NOMO-1 treated with DMSO at 0.1 percent for 48 hours (cell line): ENCODE measurements around the gene CAAP1.
"Not testable (repeated sequence)": the region's sequence is repeated elsewhere in the genome, so short reads cannot be mapped to it uniquely, and the experiment has no call there.

ENCODE experiments used
- DNase-seq: peaks from one replicate; lab custom pipeline; 2025; ENCODE audit not compliant: unreplicated experiment; lab: John Stamatoyannopoulos, UW

The CAAP1 gene

GRCh38 chr9:26892251-26893029 lies at the start of gene CAAP1:
TSS of gene CAAP1 (minus strand) at chr9:26892802. CDS start at chr9:26892715, 87 bp downstream.
- no peak for DNase-seq

DNA sequence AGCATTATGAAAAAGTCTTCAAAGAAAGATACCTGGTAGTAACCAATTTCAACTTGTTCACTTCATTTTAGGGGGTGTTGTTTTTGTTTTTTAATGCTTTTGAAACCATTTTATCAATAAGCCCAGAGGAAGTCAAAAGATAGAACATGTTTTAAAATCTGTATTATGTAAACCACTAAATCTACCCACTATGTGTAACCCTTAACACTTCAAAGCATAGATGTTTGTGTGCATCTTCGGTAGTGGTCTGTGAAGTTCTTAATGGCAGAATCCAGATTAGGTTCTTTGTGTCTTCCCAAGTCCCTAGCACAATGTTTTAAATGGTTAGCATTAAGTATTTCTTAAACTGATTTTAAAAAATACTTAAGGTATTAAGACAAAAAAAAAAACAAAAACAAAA lies 48.2 kb upstream of the CAAP1 start:
- no peak for DNase-seq

DNA sequence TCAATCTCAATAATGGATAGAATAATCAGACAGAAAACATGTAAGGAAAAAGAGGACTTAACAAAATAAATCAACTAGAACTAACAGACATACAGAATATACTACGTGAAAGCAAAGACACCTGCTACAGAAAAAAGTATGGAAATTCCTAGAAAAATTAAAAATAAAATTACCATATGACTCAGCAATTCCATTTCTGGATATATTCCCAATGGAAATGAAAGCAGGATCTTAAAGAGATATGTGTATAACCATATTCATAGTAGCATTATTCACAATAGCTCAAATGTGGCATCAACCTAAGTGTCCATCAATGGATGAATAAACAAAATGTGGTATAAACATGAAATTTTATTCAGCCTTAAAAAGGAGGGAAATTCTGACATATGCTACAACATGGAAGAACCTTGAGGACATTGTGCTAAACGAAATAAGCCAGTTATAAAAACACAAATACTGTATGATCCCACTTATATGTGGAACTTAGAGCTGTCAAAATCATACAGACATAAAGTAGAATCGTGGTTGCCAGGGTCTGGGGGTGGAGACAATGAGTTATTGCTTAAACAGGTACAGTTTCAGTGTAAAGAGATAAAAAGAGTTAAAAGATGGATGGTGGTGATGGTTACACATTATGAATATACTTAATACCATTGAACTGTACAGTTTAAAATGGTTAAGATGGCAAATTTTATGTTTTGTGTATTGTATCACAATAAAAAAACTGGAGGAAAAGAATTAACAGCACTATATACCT lies 47.5 kb upstream of the CAAP1 start:
- DNase-seq = no peak

GRCh38 chr9:26937816-26938371 lies 45.3 kb upstream of the CAAP1 start:
- DNase-seq = no peak

DNA sequence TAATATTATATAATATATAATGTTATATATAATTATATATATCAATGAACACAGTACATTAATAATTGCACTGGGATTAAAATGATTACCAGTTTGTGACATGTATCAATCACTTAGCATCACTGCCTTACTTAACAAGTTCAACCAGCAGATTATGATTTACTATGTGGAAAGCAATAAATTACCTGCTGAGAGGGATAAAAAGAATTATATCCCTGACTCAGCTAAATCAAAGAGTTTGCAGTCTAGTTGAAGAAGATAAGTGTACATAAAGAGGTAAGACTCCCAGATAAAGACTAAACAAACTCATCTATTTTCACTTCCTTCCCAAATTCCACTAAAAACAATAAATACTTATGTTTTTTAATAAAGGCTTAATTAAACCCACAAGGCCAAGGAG lies 43.2 kb upstream of the CAAP1 start:
- no peak for DNase-seq

GRCh38 chr9:26928902-26929495 lies 36.4 kb upstream of the CAAP1 start:
- no peak for DNase-seq

GRCh38 chr9:26925609-26926008 lies 33.0 kb upstream of the CAAP1 start:
- no peak for DNase-seq

GRCh38 chr9:26919698-26920097 lies 27.1 kb upstream of the CAAP1 start:
- DNase-seq = no peak

DNA sequence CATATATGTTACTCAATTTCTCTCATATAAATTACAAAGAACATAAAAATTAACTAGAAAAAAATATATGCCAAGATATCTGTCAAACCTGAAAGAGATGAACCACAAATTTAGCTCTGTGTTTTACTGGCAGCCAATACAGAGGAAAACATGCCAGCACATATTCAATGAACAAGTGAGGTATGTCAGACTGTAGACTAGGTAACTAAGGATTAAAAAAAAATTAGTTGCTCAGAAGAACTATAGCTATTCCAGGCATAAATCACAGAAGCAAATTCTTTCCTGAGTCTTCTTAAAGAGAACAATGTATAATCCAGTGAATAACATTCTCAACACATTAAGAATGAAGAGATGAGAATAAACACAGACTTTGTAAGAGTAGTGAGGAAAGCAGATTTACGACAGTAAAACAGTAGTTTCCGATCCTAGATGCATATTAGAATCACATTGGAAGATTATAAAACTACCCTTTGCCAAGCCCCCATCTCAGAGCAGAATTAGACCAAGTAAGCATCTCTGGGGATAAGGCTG lies 20.6 kb upstream of the CAAP1 start:
- DNase-seq = no peak

DNA sequence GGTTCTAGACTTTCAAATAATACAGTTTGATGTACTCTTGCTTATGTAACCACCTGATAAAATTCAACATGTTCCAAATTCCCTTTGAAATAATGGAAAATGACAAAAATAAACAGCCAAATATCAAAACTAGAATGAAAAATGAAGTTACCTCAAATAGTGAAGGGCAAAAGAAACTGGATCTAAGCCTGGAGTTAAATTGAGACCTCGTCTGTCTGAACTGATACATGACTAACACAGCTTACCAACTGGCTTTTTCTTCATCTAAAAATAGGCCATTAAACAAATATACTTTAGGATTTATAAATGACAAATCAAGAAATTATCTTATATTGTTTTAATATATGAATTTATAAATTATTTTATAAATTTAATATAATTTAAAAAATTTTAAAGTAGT lies 12.1 kb upstream of the CAAP1 start:
- DNase-seq = no peak

GRCh38 chr9:26904070-26904469 lies 11.5 kb upstream of the CAAP1 start:
- no peak for DNase-seq

- DNase-seq = no peak
Observed at GRCh38 chr9:26893030-26893676, 551 bp upstream of the CAAP1 start.

DNA sequence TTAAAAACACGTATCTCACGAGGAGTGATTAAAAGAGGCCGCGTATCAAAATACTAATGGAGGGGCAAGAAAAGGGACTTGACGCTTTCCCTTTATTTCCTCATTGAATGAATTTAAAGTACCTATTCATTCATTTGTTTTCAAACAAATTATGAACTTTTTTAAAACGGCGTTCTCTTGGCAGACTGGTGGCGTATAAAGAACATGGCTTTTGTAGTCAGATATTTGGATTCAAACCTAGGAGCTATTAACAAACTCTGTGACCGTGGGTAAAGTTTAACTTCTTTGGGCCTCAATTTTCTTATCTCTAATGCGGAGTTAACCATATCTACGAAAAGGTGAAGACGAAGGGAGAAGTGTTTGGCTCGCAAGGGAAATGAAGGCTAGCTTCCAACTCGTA lies 876 bp downstream of the CAAP1 start:
- no peak for DNase-seq

- no peak for DNase-seq
Observed at GRCh38 chr9:26888271-26888670, 4.3 kb downstream of the CAAP1 start.

- no peak for DNase-seq
Observed at GRCh38 chr9:26882154-26882553, 10.4 kb downstream of the CAAP1 start.

DNA sequence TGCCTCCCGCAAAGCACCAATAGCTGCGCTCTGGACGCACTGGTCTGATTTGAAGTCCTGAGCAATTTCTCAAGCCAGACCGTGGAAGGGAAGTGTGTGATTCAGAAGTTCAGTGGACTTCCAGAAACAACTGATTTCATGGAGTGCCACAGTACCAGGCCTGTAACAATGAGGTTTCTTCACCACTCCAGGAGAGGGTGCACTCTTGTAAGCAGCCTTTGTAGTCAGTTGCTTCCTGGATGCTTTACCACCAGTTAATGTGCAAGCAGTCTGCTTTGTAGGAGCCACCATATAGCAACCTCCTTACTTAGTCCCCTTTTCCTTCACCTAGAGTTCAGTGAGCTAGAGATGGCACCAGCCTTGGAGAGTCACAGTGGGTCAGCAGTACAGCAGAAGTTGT lies 12.3 kb downstream of the CAAP1 start:
- no peak for DNase-seq

DNA sequence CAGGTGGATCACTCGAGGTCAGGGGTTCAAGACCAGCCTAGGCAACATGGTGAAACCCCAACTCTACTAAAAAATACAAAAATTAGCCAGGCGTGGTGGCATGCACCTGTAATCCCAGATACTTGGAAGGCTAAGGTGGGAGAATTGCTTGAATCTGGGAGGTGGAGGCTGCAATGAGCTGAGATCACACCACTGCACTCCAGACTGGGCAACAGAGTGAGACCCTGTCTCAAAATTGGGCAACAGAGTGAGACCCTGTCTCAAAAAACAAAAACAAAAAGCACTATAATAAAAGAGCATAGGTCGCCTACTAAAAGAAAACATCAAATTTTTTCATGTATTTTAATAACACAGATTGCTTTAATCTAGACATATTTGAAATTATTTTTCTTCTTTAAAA lies 17.4 kb downstream of the CAAP1 start:
- DNase-seq = not testable (repeated sequence)

DNA sequence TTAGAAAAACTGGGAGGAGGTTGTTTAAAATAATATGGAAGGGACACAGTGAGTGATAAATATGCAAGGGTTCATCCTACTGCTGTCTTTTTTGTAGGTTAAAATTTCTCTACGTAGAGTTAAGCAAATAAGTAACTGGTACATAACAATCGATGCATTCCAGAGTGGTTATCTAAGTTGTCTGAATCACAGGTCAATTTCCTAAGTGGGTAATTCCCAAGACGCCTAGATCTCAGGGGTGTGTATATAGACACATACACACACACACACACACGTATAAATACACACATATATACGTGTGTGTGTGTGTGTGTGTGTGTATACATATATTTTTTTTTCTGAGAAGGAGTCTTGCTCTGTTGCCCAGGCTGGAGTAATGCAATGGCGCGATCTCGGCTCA lies 22.3 kb downstream of the CAAP1 start:
- DNase-seq = no peak

DNA sequence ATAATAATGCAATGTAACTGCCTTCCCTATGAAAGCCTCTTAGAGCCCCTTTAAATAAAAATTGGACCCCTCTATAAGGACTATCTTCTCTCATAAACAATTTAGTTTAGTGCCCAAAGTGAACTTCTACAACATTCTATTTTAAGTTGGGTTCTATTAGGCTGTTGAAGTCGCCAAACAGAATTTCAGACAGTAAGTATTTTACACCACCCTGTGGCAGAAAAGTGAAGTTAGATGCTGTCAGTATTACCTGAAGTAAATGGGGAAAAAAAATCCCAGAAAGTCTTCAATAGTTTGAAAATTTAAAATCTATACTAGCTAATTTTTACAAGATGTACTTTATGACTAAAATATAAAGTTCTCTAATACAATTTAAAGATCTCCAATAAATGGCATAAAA lies 29.5 kb downstream of the CAAP1 start:
- DNase-seq = no peak

- no peak for DNase-seq
Observed at GRCh38 chr9:26856413-26857032, 36.1 kb downstream of the CAAP1 start.

GRCh38 chr9:26850995-26851394 lies 41.6 kb downstream of the CAAP1 start:
- DNase-seq = no peak
